HG03354 (cell line): Measurements from ENCODE around the gene DNM1L.
"Not testable (repeated sequence)": the region's sequence is repeated elsewhere in the genome, so short reads cannot be mapped to it uniquely, and the experiment has no call there.

Experiments used
- ATAC-seq: cut with Tn5 transposase; IDR thresholded peaks from one replicate; pipeline ENCODE4 v1.9.1; 2021; ENCODE audit warnings: mild to moderate bottlenecking; ENCODE audit not compliant: unreplicated experiment, poor library complexity, severe bottlenecking

The DNM1L gene

GRCh38 chr12:32693036-32693435 is 13.9 kb downstream of the DNM1L start:
- no peak for ATAC-seq

- ATAC-seq: no peak
Measured at GRCh38 chr12:32695787-32696186, 16.7 kb downstream of the DNM1L start.

GRCh38 chr12:32697445-32697844 is 18.3 kb downstream of the DNM1L start:
- ATAC-seq: no peak

GRCh38 chr12:32698285-32698684 is 19.2 kb downstream of the DNM1L start:
- ATAC-seq: no peak

GRCh38 chr12:32699437-32699836 is 20.3 kb downstream of the DNM1L start:
- ATAC-seq: not testable (repeated sequence)

GRCh38 chr12:32702473-32702872 is 23.4 kb downstream of the DNM1L start:
- ATAC-seq: no peak

GRCh38 chr12:32702946-32703345 is 23.8 kb downstream of the DNM1L start:
- no peak for ATAC-seq

GRCh38 chr12:32705783-32706182 is 26.7 kb downstream of the DNM1L start:
- no peak for ATAC-seq

- no peak for ATAC-seq
Measured at GRCh38 chr12:32706335-32707024, 27.4 kb downstream of the DNM1L start.

GRCh38 chr12:32708926-32709325 is 29.8 kb downstream of the DNM1L start:
- ATAC-seq: no peak

- ATAC-seq: no peak
Measured at GRCh38 chr12:32714772-32715171, 35.7 kb downstream of the DNM1L start.

- ATAC-seq: no peak
Measured at GRCh38 chr12:32718926-32719325, 39.8 kb downstream of the DNM1L start.

GRCh38 chr12:32725308-32725707 is 46.2 kb downstream of the DNM1L start:
- not testable (repeated sequence) for ATAC-seq

GRCh38 chr12:32726286-32726685 is 47.2 kb downstream of the DNM1L start:
- no peak for ATAC-seq

GRCh38 chr12:32727237-32727636 is 48.1 kb downstream of the DNM1L start:
- ATAC-seq: no peak

- no peak for ATAC-seq
Measured at GRCh38 chr12:32734952-32735351, 55.9 kb downstream of the DNM1L start.

GRCh38 chr12:32736445-32736844 is 57.3 kb downstream of the DNM1L start:
- no peak for ATAC-seq

GRCh38 chr12:32737715-32738114 is 58.6 kb downstream of the DNM1L start:
- ATAC-seq: no peak

- ATAC-seq: no peak
Measured at GRCh38 chr12:32739279-32739678, 60.2 kb downstream of the DNM1L start.

GRCh38 chr12:32742133-32742532 is 63.0 kb downstream of the DNM1L start:
- no peak for ATAC-seq

- ATAC-seq: no peak
Measured at GRCh38 chr12:32743264-32743663, 64.2 kb downstream of the DNM1L start.

- ATAC-seq: no peak
Measured at GRCh38 chr12:32753605-32754004, 74.5 kb downstream of the DNM1L start.
